K562 (cell line): ENCODE data around the gene TRIM60. TPM values are rescaled to one million over a fixed set of nuclear protein-coding genes. Genes with fewer than 3 reads are reported as not detected.

ENCODE experiments used
- ATAC-seq: fragments of 200-7000 bp; cut with Tn5 transposase; 3 replicates; pipeline ENCODE4 v1.9.1; 2020; ENCODE audit warnings: moderate library complexity
- BruUV-seq: library from RNA; stranded (reverse); fragments of 400-500 nt; replicated peaks from 2 replicates; lab custom pipeline; 2021; lab: Mats Ljungman, UMichigan
- CTCF ChIA-PET: fragments of 300-600 bp; formaldehyde crosslinking; extraction: SDS; loops from one replicate; lab custom pipeline; 2021; ENCODE audit warnings: low intra/inter-chr PET ratio; lab: Yijun Ruan, JAX
- POLR2A ChIA-PET: fragments of 300-600, 350-650 bp; sonication (Branson Sonifier 250); formaldehyde crosslinking; extraction: SDS; loops from one replicate; lab custom pipeline; 2021; ENCODE audit warnings: antibody characterized with exemption, inconsistent platforms; lab: Yijun Ruan, JAX
- DNase-seq, 4 experiments: peaks; one replicate each; pipeline versions ENCODE4 v3.0.0 to v3.0.0-alpha.2; 2011 to 2018; ENCODE audit warnings: low spot score in 3 of 4, mixed read lengths in 3 of 4; ENCODE audit errors: extremely low read depth in 1 of 4
- FAIRE-seq: peaks from 2 replicates; lab custom pipeline; 2011; peaks lifted over from hg19 to GRCh38; lab: Jason Lieb, UNC
- H2AFZ ChIP-seq: 2 replicates; pipeline ENCODE4 v1.6.0; 2011; ENCODE audit warnings: low read depth, low read length, control low read depth, inconsistent platforms
- H3K27ac ChIP-seq: fragments of 200-600 bp; 3 replicates; pipeline ENCODE4 v1.8.0; 2011; ENCODE audit warnings: low read depth, mild to moderate bottlenecking, control low read depth, inconsistent platforms, low read length, moderate library complexity, mixed read lengths; ENCODE audit errors: extremely low read depth
- H3K27me3 ChIP-seq, 2 experiments: fragments of 300-600 bp in 1 of 2; 2 replicates in 1 of 2; 3 replicates in 1 of 2; pipeline versions ENCODE4 v1.6.0 to v1.8.0; 2011; ENCODE audit warnings: inconsistent platforms in 2 of 2, low read length in 2 of 2, mild to moderate bottlenecking in 1 of 2, mixed read lengths in 1 of 2, moderate library complexity in 1 of 2; ENCODE audit not compliant: control insufficient read depth in 2 of 2, insufficient read depth in 2 of 2
- H3K36me3 ChIP-seq: fragments of 300-600 bp; 3 replicates; pipeline ENCODE4 v1.8.0; 2011; ENCODE audit warnings: mild to moderate bottlenecking, low read length, inconsistent platforms; ENCODE audit not compliant: control insufficient read depth, insufficient read depth
- H3K4me1 ChIP-seq, 2 experiments: fragments of 200-600 bp in 1 of 2; replicated peaks in 1 of 2; 2 replicates in 1 of 2; 3 replicates in 1 of 2; pipeline versions ENCODE4 v1.5.1 to v1.8.0; 2011; ENCODE audit warnings: inconsistent platforms in 2 of 2, low read length in 2 of 2, mild to moderate bottlenecking in 1 of 2, mixed read lengths in 1 of 2, moderate library complexity in 1 of 2; ENCODE audit not compliant: control insufficient read depth in 2 of 2, insufficient read depth in 2 of 2
- H3K4me2 ChIP-seq: 2 replicates; pipeline ENCODE4 v1.6.1; 2011; ENCODE audit warnings: low read length, control low read depth, inconsistent platforms, mixed read lengths; ENCODE audit not compliant: insufficient read depth
- H3K4me3 ChIP-seq: fragments of 200-600 bp; sonication (generic), shearing (Covaris generic); 2 replicates; pipeline ENCODE4 v1.5.1; 2016; ENCODE audit warnings: control low read depth, inconsistent platforms
- H3K79me2 ChIP-seq: fragments of 200-600 bp; 3 replicates; pipeline ENCODE4 v1.8.0; 2011; ENCODE audit warnings: low read length, inconsistent platforms; ENCODE audit not compliant: control insufficient read depth, insufficient read depth
- H3K9ac ChIP-seq, 2 experiments: 2 replicates each; pipeline versions ENCODE4 v1.6.0 to v1.6.1; 2011; ENCODE audit warnings: low read depth in 2 of 2, low read length in 2 of 2, control low read depth in 1 of 2, inconsistent platforms in 1 of 2, mild to moderate bottlenecking in 1 of 2, mixed read lengths in 1 of 2; ENCODE audit not compliant: insufficient read depth in 1 of 2
- H3K9me1 ChIP-seq: one replicate; pipeline ENCODE4 v1.6.0; 2011; ENCODE audit warnings: inconsistent platforms, mild to moderate bottlenecking, low read length, moderate library complexity; ENCODE audit not compliant: control insufficient read depth, insufficient read depth
- H3K9me3 ChIP-seq: replicated peaks from 2 replicates; pipeline ENCODE4 v1.5.1; 2011; ENCODE audit warnings: low read depth, low read length, inconsistent platforms; ENCODE audit not compliant: control insufficient read depth, insufficient read depth
- H4K20me1 ChIP-seq: replicated peaks from 2 replicates; pipeline ENCODE4 v1.6.1; 2011; ENCODE audit warnings: low read length, inconsistent platforms, mixed read lengths; ENCODE audit not compliant: control insufficient read depth, insufficient read depth
- BDP1 ChIP-seq: IDR thresholded peaks from 3 replicates; pipeline ENCODE4 v1.6.1; 2011; ENCODE audit not compliant: insufficient read length, insufficient read depth
- CSDE1 ChIP-seq, 2 experiments: fragments of 450-650 bp; IDR thresholded peaks; 2 replicates each; pipeline ENCODE4 v1.6.1; 2016; ENCODE audit warnings: mild to moderate bottlenecking in 1 of 2
- ELF4 ChIP-seq: fragments of 450-650 bp; formaldehyde crosslinking; IDR thresholded peaks from 2 replicates; pipeline ENCODE4 v1.4.0; 2022; ENCODE audit warnings: missing genetic modification characterization
- ETV1 ChIP-seq: fragments of 450-650 bp; conservative IDR thresholded peaks from 2 replicates; pipeline ENCODE4 v1.6.1; 2016; ENCODE audit warnings: missing genetic modification characterization, control low read depth, low read depth, missing compliant biosample characterization
- KAT8 ChIP-seq: fragments of 450-650 bp; IDR thresholded peaks from 2 replicates; pipeline ENCODE4 v1.6.1; 2016; ENCODE audit warnings: low read depth, mild to moderate bottlenecking
- LARP7 ChIP-seq: fragments of 450-650 bp; IDR thresholded peaks from 2 replicates; pipeline ENCODE4 v1.6.1; 2016
- MEF2A ChIP-seq: IDR thresholded peaks from 2 replicates; pipeline ENCODE4 v1.6.1; 2011; ENCODE audit warnings: low read depth, mild to moderate bottlenecking, low read length, moderate library complexity; ENCODE audit not compliant: control insufficient read depth
- NFRKB ChIP-seq: fragments of 450-650 bp; IDR thresholded peaks from 2 replicates; pipeline ENCODE4 v1.6.1; 2016; ENCODE audit warnings: low read depth
- NUFIP1 ChIP-seq: fragments of 450-650 bp; IDR thresholded peaks from 2 replicates; pipeline ENCODE4 v1.6.1; 2018; ENCODE audit not compliant: partially characterized antibody
- SRSF7 ChIP-seq: fragments of 200-400 bp; formaldehyde crosslinking; optimal IDR thresholded peaks from 2 replicates; pipeline ENCODE3; 2017; ENCODE audit warnings: mild to moderate bottlenecking, low read depth, low read length
- STAT5B ChIP-seq: fragments of 250-450 bp; sonication (Bioruptor Pico); IDR thresholded peaks from 2 replicates; pipeline ENCODE4 v1.8.0; 2021; ENCODE audit warnings: mild to moderate bottlenecking, inconsistent platforms
- TAF9B ChIP-seq: fragments of 450-650 bp; IDR thresholded peaks from 2 replicates; pipeline ENCODE4 v1.6.1; 2018; ENCODE audit warnings: mild to moderate bottlenecking; ENCODE audit not compliant: partially characterized antibody
- XRCC3 ChIP-seq: fragments of 450-650 bp; IDR thresholded peaks from 2 replicates; pipeline ENCODE4 v1.6.1; 2017; ENCODE audit warnings: mild to moderate bottlenecking, moderate library complexity
- ZBED1 ChIP-seq: IDR thresholded peaks from 2 replicates; pipeline ENCODE4 v1.6.1; 2014
- ZNF431 ChIP-seq: sonication (generic); formaldehyde crosslinking; IDR thresholded peaks from 2 replicates; pipeline ENCODE4 v1.8.0; 2022; ENCODE audit warnings: mild to moderate bottlenecking, missing genetic modification reagents
- ZNF551 ChIP-seq: fragments of 250-450 bp; sonication (Bioruptor Pico); IDR thresholded peaks from 2 replicates; pipeline ENCODE4 v1.5.0; 2021; ENCODE audit warnings: mild to moderate bottlenecking, moderate library complexity
- WGBS: fragments of 100-300 bp; shearing (Covaris generic); methylation state at CpG from one replicate; pipeline ENCODE4 v1.1.6; 2016; ENCODE audit warnings: low coverage, mixed read lengths; ENCODE audit not compliant: insufficient coverage; ENCODE audit errors: missing lambda C conversion rate; 5-methylcytosine and 5-hydroxymethylcytosine counted together
- in situ Hi-C: fragments of 300-500 bp; cut with MboI; formaldehyde crosslinking; loops from 4 replicates; pipeline ENCODE4 v1.15.0; 2018; ENCODE audit warnings: inconsistent platforms, mixed read lengths
- intact Hi-C: fragments of 100-400 bp; cut with micrococcal nuclease; formaldehyde crosslinking; loops from 2 replicates; pipeline ENCODE4 v1.14.2; 2022
- polyA plus RNA-seq, 8 experiments: library from polyadenylated mRNA; depleted of rRNA in 4 of 8; stranded (reverse) in 5 of 8; unstranded in 3 of 8; fragments of >200 nt; fragmentation: Nextera tagmentation in 2 of 8; fragmentation: Illumina TruSeq in 1 of 8; extraction: Ambion mirVana in 2 of 8; extraction: Trizol in 1 of 8; gene quantifications; 2 replicates each; pipeline versions ENCODE4 v1.2.1 to v1.2.3, GENCODE V29; 2011 to 2014; ENCODE audit warnings: inconsistent platforms in 1 of 8, missing spikeins in 1 of 8
- total RNA-seq, 7 experiments: library from RNA; depleted of rRNA in 6 of 7; stranded (reverse); fragments of >200 nt in 6 of 7; fragmentation: Illumina TruSeq in 2 of 7; extraction: Trizol in 2 of 7; gene quantifications; 2 replicates each; pipeline versions ENCODE4 v1.2.1 to v1.2.3, GENCODE V29; 2011 to 2021; ENCODE audit warnings: low replicate concordance in 1 of 7
- TF ChIP-seq, protein P1 (sequence below), 2 experiments: fragments of 200-800 bp in 1 of 2; sonication (Bioruptor generic) in 1 of 2; sonication (generic) in 1 of 2; formaldehyde crosslinking in 1 of 2; IDR thresholded peaks in 1 of 2; conservative IDR thresholded peaks in 1 of 2; 2 replicates each; pipeline versions ENCODE4 v1.5.0 to v1.6.1; 2016 to 2020; ENCODE audit warnings: missing compliant biosample characterization in 1 of 2, missing genetic modification characterization in 1 of 2, missing genetic modification reagents in 1 of 2
- TF ChIP-seq, protein P2 (sequence below), 3 experiments: IDR thresholded peaks in 2 of 3; conservative IDR thresholded peaks in 1 of 3; 2 replicates each; pipeline ENCODE4 v1.5.1; 2011 to 2012; ENCODE audit warnings: low read length in 3 of 3, mild to moderate bottlenecking in 3 of 3, control low read depth in 2 of 3, improper control_type of control experiment in 1 of 3, inconsistent platforms in 1 of 3, low read depth in 1 of 3, mixed read lengths in 1 of 3, moderate library complexity in 1 of 3; ENCODE audit not compliant: insufficient read depth in 2 of 3
- TF ChIP-seq, protein P3 (sequence below): fragments of 450-650 bp; IDR thresholded peaks from 2 replicates; pipeline ENCODE4 v1.6.1; 2017; ENCODE audit warnings: mild to moderate bottlenecking, moderate library complexity
- TF ChIP-seq, protein P4 (sequence below): fragments of 450-650 bp; IDR thresholded peaks from 2 replicates; pipeline ENCODE4 v1.6.1; 2016; ENCODE audit warnings: low read depth, mild to moderate bottlenecking, moderate library complexity

Gene TRIM60
- total and polyA plus RNA-seq, 9 of the 15 experiments (the other 6 are each of a cell fraction or from before 2014, with no cell fraction given) = not detected

DNA sequence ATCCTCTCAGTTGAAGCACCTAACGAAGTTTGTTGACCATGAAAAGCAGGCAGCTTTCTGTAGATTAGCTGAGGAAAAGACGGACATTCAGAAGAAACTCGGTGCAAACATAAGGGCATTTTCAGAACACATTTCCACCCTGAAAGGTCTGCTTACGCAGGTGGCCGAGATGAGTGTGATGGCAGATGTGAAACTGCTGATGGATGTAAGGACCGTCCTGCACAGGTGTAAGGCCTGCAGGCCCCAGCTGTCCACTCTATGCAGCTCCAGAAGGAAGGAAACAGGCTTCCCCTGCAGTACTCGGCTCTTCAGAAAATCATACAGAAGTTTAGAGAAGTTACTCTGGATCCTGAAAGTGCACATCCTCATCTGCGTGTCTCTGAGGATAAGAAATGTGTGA, 20.8 kb upstream of the TRIM60 start:
- Histone ChIP-seq H3K4me3 (no peak overlapping the region), H3K79me2 (no peaks in the 10 kb centered on the region), H3K4me1 (no peaks in the 10 kb centered on the region), H2AFZ (no peak overlapping the region), H3K36me3 (no peaks in the 10 kb centered on the region)
- ChIA-PET CTCF (no interaction called here), POLR2A (no interaction called here)
- intact Hi-C loops = no loop called here
- no TSS peak for BruUV-seq
- no peak for FAIRE-seq
- no peak for TF ChIP-seq STAT5B
- no peak for TF ChIP-seq MEF2A
- no peak for TF ChIP-seq LARP7
- no peak for TF ChIP-seq NUFIP1
- TF ChIP-seq, protein P1, sequence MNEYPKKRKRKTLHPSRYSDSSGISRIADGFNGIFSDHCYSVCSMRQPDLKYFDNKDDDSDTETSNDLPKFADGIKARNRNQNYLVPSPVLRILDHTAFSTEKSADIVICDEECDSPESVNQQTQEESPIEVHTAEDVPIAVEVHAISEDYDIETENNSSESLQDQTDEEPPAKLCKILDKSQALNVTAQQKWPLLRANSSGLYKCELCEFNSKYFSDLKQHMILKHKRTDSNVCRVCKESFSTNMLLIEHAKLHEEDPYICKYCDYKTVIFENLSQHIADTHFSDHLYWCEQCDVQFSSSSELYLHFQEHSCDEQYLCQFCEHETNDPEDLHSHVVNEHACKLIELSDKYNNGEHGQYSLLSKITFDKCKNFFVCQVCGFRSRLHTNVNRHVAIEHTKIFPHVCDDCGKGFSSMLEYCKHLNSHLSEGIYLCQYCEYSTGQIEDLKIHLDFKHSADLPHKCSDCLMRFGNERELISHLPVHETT (CRISPR knock-in tag; conservative IDR thresholded peaks at IDR 0.05 in 1 of 2, IDR thresholded peaks at IDR 0.05 in 1 of 2) = no peak
- no peak for TF ChIP-seq XRCC3
- no peak for TF ChIP-seq BDP1
- no peak for TF ChIP-seq NFRKB
- no peak for TF ChIP-seq ZNF551
- TF ChIP-seq SRSF7 = no peak
- TF ChIP-seq ZBED1 = no peak
- TF ChIP-seq CSDE1 (IDR thresholded peaks at IDR 0.05) = no peak
- TF ChIP-seq, protein P2, sequence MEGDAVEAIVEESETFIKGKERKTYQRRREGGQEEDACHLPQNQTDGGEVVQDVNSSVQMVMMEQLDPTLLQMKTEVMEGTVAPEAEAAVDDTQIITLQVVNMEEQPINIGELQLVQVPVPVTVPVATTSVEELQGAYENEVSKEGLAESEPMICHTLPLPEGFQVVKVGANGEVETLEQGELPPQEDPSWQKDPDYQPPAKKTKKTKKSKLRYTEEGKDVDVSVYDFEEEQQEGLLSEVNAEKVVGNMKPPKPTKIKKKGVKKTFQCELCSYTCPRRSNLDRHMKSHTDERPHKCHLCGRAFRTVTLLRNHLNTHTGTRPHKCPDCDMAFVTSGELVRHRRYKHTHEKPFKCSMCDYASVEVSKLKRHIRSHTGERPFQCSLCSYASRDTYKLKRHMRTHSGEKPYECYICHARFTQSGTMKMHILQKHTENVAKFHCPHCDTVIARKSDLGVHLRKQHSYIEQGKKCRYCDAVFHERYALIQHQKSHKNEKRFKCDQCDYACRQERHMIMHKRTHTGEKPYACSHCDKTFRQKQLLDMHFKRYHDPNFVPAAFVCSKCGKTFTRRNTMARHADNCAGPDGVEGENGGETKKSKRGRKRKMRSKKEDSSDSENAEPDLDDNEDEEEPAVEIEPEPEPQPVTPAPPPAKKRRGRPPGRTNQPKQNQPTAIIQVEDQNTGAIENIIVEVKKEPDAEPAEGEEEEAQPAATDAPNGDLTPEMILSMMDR (IDR thresholded peaks at IDR 0.05 in 2 of 3, conservative IDR thresholded peaks at IDR 0.05 in 1 of 3; ENCODE audit: insufficient read depth in 2 of 3, low read depth in 1 of 3, low read length in 3 of 3) = no peak
- no peak for TF ChIP-seq TAF9B
- TF ChIP-seq ELF4 (CRISPR knock-in tag) = no peak
- TF ChIP-seq, protein P3, sequence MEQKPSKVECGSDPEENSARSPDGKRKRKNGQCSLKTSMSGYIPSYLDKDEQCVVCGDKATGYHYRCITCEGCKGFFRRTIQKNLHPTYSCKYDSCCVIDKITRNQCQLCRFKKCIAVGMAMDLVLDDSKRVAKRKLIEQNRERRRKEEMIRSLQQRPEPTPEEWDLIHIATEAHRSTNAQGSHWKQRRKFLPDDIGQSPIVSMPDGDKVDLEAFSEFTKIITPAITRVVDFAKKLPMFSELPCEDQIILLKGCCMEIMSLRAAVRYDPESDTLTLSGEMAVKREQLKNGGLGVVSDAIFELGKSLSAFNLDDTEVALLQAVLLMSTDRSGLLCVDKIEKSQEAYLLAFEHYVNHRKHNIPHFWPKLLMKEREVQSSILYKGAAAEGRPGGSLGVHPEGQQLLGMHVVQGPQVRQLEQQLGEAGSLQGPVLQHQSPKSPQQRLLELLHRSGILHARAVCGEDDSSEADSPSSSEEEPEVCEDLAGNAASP = no peak
- TF ChIP-seq ZNF431 (CRISPR knock-in tag) = no peak
- TF ChIP-seq ETV1 = no peak
- TF ChIP-seq KAT8 = no peak
- TF ChIP-seq, protein P4, sequence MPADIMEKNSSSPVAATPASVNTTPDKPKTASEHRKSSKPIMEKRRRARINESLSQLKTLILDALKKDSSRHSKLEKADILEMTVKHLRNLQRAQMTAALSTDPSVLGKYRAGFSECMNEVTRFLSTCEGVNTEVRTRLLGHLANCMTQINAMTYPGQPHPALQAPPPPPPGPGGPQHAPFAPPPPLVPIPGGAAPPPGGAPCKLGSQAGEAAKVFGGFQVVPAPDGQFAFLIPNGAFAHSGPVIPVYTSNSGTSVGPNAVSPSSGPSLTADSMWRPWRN = no peak
- TF ChIP-seq, all 486 proteins: peak for 0
- Histone ChIP-seq H3K9ac (no peak overlapping the region), H3K27me3 (peaks cover 15 to 47% of the 10 kb centered on the region in 2 experiments), H3K27ac (no peak overlapping the region), H3K9me3 (no peaks in the 10 kb centered on the region), H3K4me2 (no peak overlapping the region), H4K20me1 (no peaks in the 10 kb centered on the region), H3K9me1 (no peaks in the 10 kb centered on the region)
- in situ Hi-C loops = no loop called here
- DNase-seq = no peak
- WGBS = 1% methylated on average over 7 of the region's 8 CpGs
- no peak for ATAC-seq
